Heart right ventricle (tissue), 16 donors: ENCODE measurements around the gene NSL1. TPM values are rescaled to one million over a fixed set of nuclear protein-coding genes. Genes with fewer than 3 reads are reported as not detected.
"Not testable (repeated sequence)": the region's sequence is repeated elsewhere in the genome, so short reads cannot be mapped to it uniquely, and the experiment has no call there.

Source experiments
- ATAC-seq, 8 donors: fragments of 200-7000 bp; cut with Tn5 transposase; one replicate each; pipeline ENCODE4 v1.9.1; 2020; ENCODE audit warnings: mild to moderate bottlenecking in 8 of 8, moderate library complexity in 8 of 8, moderate number of reproducible peaks in 1 of 8
- DNase-seq, 2 donors: peaks; one replicate each; pipeline ENCODE4 v3.0.0-alpha.2; 2020
- H3K27ac ChIP-seq, 10 donors: fragments of 200-600 bp; sonication (generic) in 2 of 10; one replicate each; pipeline versions ENCODE4 v1.5.0 to v1.8.0; 2020 to 2022; ENCODE audit warnings: mild to moderate bottlenecking in 3 of 10
- H3K27me3 ChIP-seq, 7 donors: fragments of 200-600 bp; one replicate each; pipeline ENCODE4 v1.8.0; 2021 to 2022; ENCODE audit warnings: mild to moderate bottlenecking in 2 of 7
- H3K36me3 ChIP-seq, 9 donors: fragments of 200-600 bp; sonication (generic) in 1 of 9; one replicate each; pipeline versions ENCODE4 v1.5.0 to v1.8.0; 2020 to 2022; ENCODE audit warnings: mild to moderate bottlenecking in 2 of 9
- H3K4me1 ChIP-seq, 9 donors: fragments of 200-600 bp; sonication (generic) in 1 of 9; one replicate each; pipeline versions ENCODE4 v1.5.0 to v1.8.0; 2020 to 2022; ENCODE audit warnings: mild to moderate bottlenecking in 4 of 9
- H3K4me3 ChIP-seq, 10 donors: fragments of 200-600 bp; sonication (generic) in 2 of 10; one replicate each; pipeline versions ENCODE4 v1.5.0 to v1.8.0; 2020 to 2022; ENCODE audit warnings: mild to moderate bottlenecking in 7 of 10, moderate library complexity in 2 of 10
- H3K9me3 ChIP-seq, 11 donors: fragments of 200-600 bp in 10 of 11; sonication (generic) in 2 of 11; one replicate each; pipeline versions ENCODE4 v1.5.0 to v1.8.0; 2013 to 2022; ENCODE audit warnings: mild to moderate bottlenecking in 2 of 11, control low read depth in 1 of 11, moderate library complexity in 1 of 11
- CTCF ChIP-seq, 9 donors: fragments of 200-600 bp; sonication (generic) in 2 of 9; IDR thresholded peaks; one replicate each; pipeline versions ENCODE4 v1.5.0 to v1.8.0; 2021 to 2022; ENCODE audit warnings: antibody characterized with exemption in 9 of 9, mild to moderate bottlenecking in 5 of 9, moderate library complexity in 1 of 9
- WGBS, 2 donors: extraction: QIAGEN DNeasy Blood & Tissue Kit; methylation state at CpG; one replicate each; pipeline ENCODE4 v1.1.7; 2013; ENCODE audit warnings: inconsistent platforms in 1 of 2; 5-methylcytosine and 5-hydroxymethylcytosine counted together
- intact Hi-C, 10 donors: fragments of 100-400 bp; cut with DNase I; formaldehyde crosslinking; loops; one replicate each; pipeline versions ENCODE4 v1.11.1 to v1.14.2; 2022
- polyA plus RNA-seq, 2 donors: library from polyadenylated mRNA; stranded (reverse); fragments of 200-250 nt; gene quantifications; one replicate each; pipeline ENCODE4 v1.2.3, GENCODE V29; 2013
- total RNA-seq, 10 donors: library from RNA; stranded (reverse); fragmentation: NEBNext Ultra II Directional in 3 of 10; extraction: Animal tissue kit (Norgen Biotek cat#: 25700) in 3 of 10; gene quantifications; one replicate each; pipeline versions ENCODE4 v1.2.1 to v1.2.4, GENCODE V29; 2021 to 2023
- donor health status: Arrhythmogenic right ventricular cardiomyopathy.
- donor health status: ischemic (EF 13 %, LVEDD 7.1; RV severe dilation, severe dysfunction).
- donor health status: healthy with polysubstance abuse.
- donor health status: DM: no; HTN: yes; CAD: no.
- donor health status: DM: no; HTN: no; CAD: no.
- donor health status: ischemic (EF 25% LVEDD 6.9; RV normal size, moderate dysfunction).
- donor health status: ischemic (EF 25% LVEDD 5.7; RV mildly dilated, moderate dysfunction).
- donor health status: healthy.
- donor health status: DM: yes; HTN: yes; CAD: no.
- donor health status: Ischemic cardiomyopathy.
- donor health status: ischemic (EF 35%, LVEDD 5.7; RV mildly dilated, moderate dysfunction).
- donor health status: nonischemic (EF 11% LVEDD 7.7; RV severe dilation, severe dysfunction).
- donor health status: DM: yes; HTN: yes; CAD: no.
- donor health status: PGD.
- donor health status: ischemic (EF 29% LVEDD 5.4; RV normal size, mild dysfunction).
- donor health status: nonischemic (EF 23%, LVEDD 6.1; RV moderate dilation, normal function).

NSL1 gene
- total and polyA plus RNA-seq, 12 donors, result 9.4 to 30.1 (median 23.7) TPM

- intact Hi-C loops, result loop anchor here in 9 of 10 donors (2.0 to 10.0 kb wide), 6 partner anchors 37 to 309 kb away; no protein-coding TSS in a partner anchor
- TF ChIP-seq CTCF (IDR thresholded peaks at IDR 0.05), result no peak
- ATAC-seq (no peak), DNase-seq (no peak)
- Histone ChIP-seq H3K4me3 (no peak overlapping the region), H3K36me3 (peaks cover 0 to 72% (median 24%) of the 10 kb centered on the region in 9 donors), H3K9me3 (no peaks in the 10 kb centered on the region), H3K4me1 (peaks cover 0 to 22% (median 2%) of the 10 kb centered on the region in 9 donors), H3K27ac (no peak overlapping the region), H3K27me3 (no peaks in the 10 kb centered on the region)
- WGBS, 2 donors, result 75 to 81% methylated on average over 1 of the region's 1 CpG
These were observed 7.6 kb downstream of the NSL1 start for GRCh38 chr1:212783976-212784375.

GRCh38 chr1:212782422-212783154 lies 9.0 kb downstream of the NSL1 start:
- WGBS, 2 donors, result 92 to 95% methylated on average over 3 of the region's 3 CpGs
- Histone ChIP-seq H3K4me1 (peaks cover 0 to 17% (median 0%) of the 10 kb centered on the region in 9 donors), H3K9me3 (no peaks in the 10 kb centered on the region), H3K27ac (peak overlapping the region in 1 of 10 donors; percentile 28), H3K36me3 (peaks cover 0 to 72% (median 24%) of the 10 kb centered on the region in 9 donors), H3K4me3 (no peak overlapping the region), H3K27me3 (no peaks in the 10 kb centered on the region)
- no peak for DNase-seq
- ATAC-seq, result peak in 3 of 8 donors; percentile 53 to 59 (median 57)
- intact Hi-C loops, result loop anchor here in 9 of 10 donors (1.0 to 10.0 kb wide), 7 partner anchors 35 to 308 kb away; no protein-coding TSS in a partner anchor
- peak; percentile 39 to 69 (median 64) for TF ChIP-seq CTCF (IDR thresholded peaks at IDR 0.05)

GRCh38 chr1:212781225-212781624 lies 10.4 kb downstream of the NSL1 start:
- DNase-seq (no peak), ATAC-seq (no peak)
- Histone ChIP-seq H3K27ac (no peak overlapping the region), H3K4me1 (peaks cover 0 to 26% (median 0%) of the 10 kb centered on the region in 9 donors), H3K9me3 (no peaks in the 10 kb centered on the region), H3K27me3 (no peaks in the 10 kb centered on the region), H3K36me3 (peaks cover 0 to 71% (median 16%) of the 10 kb centered on the region in 9 donors), H3K4me3 (no peak overlapping the region)
- intact Hi-C loops, result loop anchor here in 8 of 10 donors (5.0 to 10.0 kb wide), 5 partner anchors 34 to 306 kb away; no protein-coding TSS in a partner anchor
- 93 to 96% methylated on average over 2 of the region's 2 CpGs for WGBS, 2 donors
- TF ChIP-seq CTCF (IDR thresholded peaks at IDR 0.05), result no peak

GRCh38 chr1:212780759-212781158 lies 10.8 kb downstream of the NSL1 start:
- 94 to 95% methylated on average over 3 of the region's 3 CpGs for WGBS, 2 donors
- intact Hi-C loops, result loop anchor here in 8 of 10 donors (5.0 to 10.0 kb wide), 5 partner anchors 33 to 306 kb away; no protein-coding TSS in a partner anchor

GRCh38 chr1:212779086-212779485 lies 12.5 kb downstream of the NSL1 start:
- H3K4me3 ChIP-seq, ATAC-seq, intact Hi-C loops, H3K27ac ChIP-seq, H3K9me3 ChIP-seq, H3K27me3 ChIP-seq, DNase-seq: not testable (repeated sequence)
- H3K36me3 ChIP-seq, result peaks cover 0 to 59% (median 14%) of the 10 kb centered on the region in 9 donors
- peaks cover 0 to 38% (median 0%) of the 10 kb centered on the region in 9 donors for H3K4me1 ChIP-seq
- WGBS, 2 donors, result 96% methylated on average over 9 to 28 of the region's 32 CpGs

More at GRCh38 chr1:212780759-212781158, 10.8 kb downstream of the NSL1 start:
- H3K27me3 ChIP-seq, result no peaks in the 10 kb centered on the region
- H3K27ac ChIP-seq, result no peak overlapping the region
- peaks cover 0 to 69% (median 14%) of the 10 kb centered on the region in 9 donors for H3K36me3 ChIP-seq
- no peak overlapping the region for H3K4me3 ChIP-seq
- no peaks in the 10 kb centered on the region for H3K9me3 ChIP-seq
- DNase-seq, result no peak
- TF ChIP-seq CTCF (IDR thresholded peaks at IDR 0.05), result no peak
- ATAC-seq, result no peak
- H3K4me1 ChIP-seq, result peaks cover 0 to 26% (median 0%) of the 10 kb centered on the region in 9 donors
